A673 (cell line): ENCODE measurements around the gene NBEAL1. TPM values are rescaled to one million over a fixed set of nuclear protein-coding genes. Genes with fewer than 3 reads are reported as not detected.
A peak's percentile ranks its signal among the peaks of the same experiment; 100 is the strongest.
"Not testable (repeated sequence)": the region's sequence is repeated elsewhere in the genome, so short reads cannot be mapped to it uniquely, and the experiment has no call there.

Experiments
- BruUV-seq: library from RNA; stranded (reverse); fragments of 400-500 nt; replicated peaks from 2 replicates; lab custom pipeline; 2021; lab: Mats Ljungman, UMichigan
- CTCF ChIA-PET: fragments of 300-600 bp; sonication (Branson Sonifier 250); formaldehyde crosslinking; loops from one replicate; lab custom pipeline; 2022; ENCODE audit warnings: antibody characterized with exemption; lab: Charles Lee
- POLR2A ChIA-PET: fragments of 300-600 bp; sonication (Branson Sonifier 250); formaldehyde crosslinking; loops from one replicate; lab custom pipeline; 2022; ENCODE audit warnings: antibody characterized with exemption; ENCODE audit not compliant: low non-redundant PET; lab: Charles Lee
- DNase-seq: peaks from one replicate; pipeline ENCODE4 v3.0.0-alpha.2; 2015; ENCODE audit warnings: low spot score
- H3K27ac ChIP-seq: fragments of 200-600 bp; sonication (generic); 2 replicates; pipeline ENCODE4 v1.5.1; 2016; ENCODE audit warnings: mixed run types, low read depth, mild to moderate bottlenecking, mixed read lengths, antibody characterized with exemption, low read length; ENCODE audit not compliant: poor library complexity, severe bottlenecking
- H3K27me3 ChIP-seq: fragments of 200-600 bp; sonication (generic); replicated peaks from 2 replicates; pipeline ENCODE4 v1.6.1; 2017; ENCODE audit warnings: mixed run types, low read depth, mild to moderate bottlenecking, mixed read lengths, antibody characterized with exemption, low read length; ENCODE audit not compliant: insufficient read depth, poor library complexity
- H3K36me3 ChIP-seq: fragments of 200-600 bp; sonication (generic); 2 replicates; pipeline ENCODE4 v1.6.1; 2016; ENCODE audit warnings: mixed run types, mild to moderate bottlenecking, mixed read lengths, antibody characterized with exemption, low read length; ENCODE audit not compliant: insufficient read depth, poor library complexity, severe bottlenecking
- H3K4me1 ChIP-seq: fragments of 200-600 bp; sonication (generic); 2 replicates; pipeline ENCODE4 v1.6.1; 2017; ENCODE audit warnings: mixed run types, mild to moderate bottlenecking, mixed read lengths, antibody characterized with exemption, low read length; ENCODE audit not compliant: insufficient read depth, poor library complexity, severe bottlenecking
- H3K4me3 ChIP-seq: fragments of 200-600 bp; sonication (generic); 2 replicates; pipeline ENCODE4 v1.5.1; 2016; ENCODE audit warnings: low read depth, mixed run types, mild to moderate bottlenecking, mixed read lengths, low read length; ENCODE audit not compliant: poor library complexity, severe bottlenecking
- H3K9me3 ChIP-seq: fragments of 200-600 bp; sonication (generic); 2 replicates; pipeline ENCODE4 v1.6.1; 2016; ENCODE audit warnings: mixed run types, low read depth, mild to moderate bottlenecking, mixed read lengths, antibody characterized with exemption, low read length; ENCODE audit not compliant: poor library complexity, severe bottlenecking
- EZH2 ChIP-seq: fragments of 200-600 bp; sonication (generic); IDR thresholded peaks from 2 replicates; pipeline ENCODE4 v1.6.1; 2017; ENCODE audit warnings: borderline replicate concordance, low read depth, mild to moderate bottlenecking, mixed read lengths, antibody characterized with exemption, low read length; ENCODE audit not compliant: poor library complexity, severe bottlenecking
- intact Hi-C: fragments of 100-400 bp; cut with micrococcal nuclease; formaldehyde crosslinking; loops from one replicate; pipeline ENCODE4 v1.10.0; 2022; ENCODE audit not compliant: unreplicated experiment
- total RNA-seq: library from RNA; stranded (reverse); gene quantifications from 2 replicates; pipeline ENCODE4 v1.2.3, GENCODE V29; 2021
- TF ChIP-seq, protein P1 (sequence below): fragments of 300-800, 200-600 bp; sonication (generic); conservative IDR thresholded peaks from 2 replicates; pipeline ENCODE4 v1.5.1; 2017; ENCODE audit warnings: low read depth, mild to moderate bottlenecking, antibody characterized with exemption, low read length, moderate library complexity, mixed read lengths

The NBEAL1 gene
- total RNA-seq, 1 experiment from 2014 or later = 15.8 TPM

DNA sequence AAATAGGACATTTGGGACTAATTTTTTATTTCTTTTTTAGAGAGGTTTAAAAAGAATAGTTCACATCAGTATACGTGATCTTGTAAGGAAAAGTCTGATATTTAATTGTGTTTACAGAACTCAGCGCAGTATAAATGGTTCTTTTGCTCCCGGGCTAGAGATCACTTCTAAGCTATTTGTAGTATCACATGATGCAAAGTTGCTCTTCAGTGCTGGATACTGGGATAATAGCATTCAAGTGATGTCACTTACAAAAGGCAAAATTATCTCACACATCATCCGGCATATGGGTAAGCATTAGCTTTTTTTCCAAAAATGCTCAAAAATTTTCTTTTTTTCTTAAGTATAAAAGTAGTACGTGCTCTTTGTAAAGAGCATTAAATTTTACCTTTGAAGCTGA, 186.8 kb downstream of the NBEAL1 start:
- no TSS peak for BruUV-seq
- TF ChIP-seq EZH2 = no peak
- TF ChIP-seq, protein P1, sequence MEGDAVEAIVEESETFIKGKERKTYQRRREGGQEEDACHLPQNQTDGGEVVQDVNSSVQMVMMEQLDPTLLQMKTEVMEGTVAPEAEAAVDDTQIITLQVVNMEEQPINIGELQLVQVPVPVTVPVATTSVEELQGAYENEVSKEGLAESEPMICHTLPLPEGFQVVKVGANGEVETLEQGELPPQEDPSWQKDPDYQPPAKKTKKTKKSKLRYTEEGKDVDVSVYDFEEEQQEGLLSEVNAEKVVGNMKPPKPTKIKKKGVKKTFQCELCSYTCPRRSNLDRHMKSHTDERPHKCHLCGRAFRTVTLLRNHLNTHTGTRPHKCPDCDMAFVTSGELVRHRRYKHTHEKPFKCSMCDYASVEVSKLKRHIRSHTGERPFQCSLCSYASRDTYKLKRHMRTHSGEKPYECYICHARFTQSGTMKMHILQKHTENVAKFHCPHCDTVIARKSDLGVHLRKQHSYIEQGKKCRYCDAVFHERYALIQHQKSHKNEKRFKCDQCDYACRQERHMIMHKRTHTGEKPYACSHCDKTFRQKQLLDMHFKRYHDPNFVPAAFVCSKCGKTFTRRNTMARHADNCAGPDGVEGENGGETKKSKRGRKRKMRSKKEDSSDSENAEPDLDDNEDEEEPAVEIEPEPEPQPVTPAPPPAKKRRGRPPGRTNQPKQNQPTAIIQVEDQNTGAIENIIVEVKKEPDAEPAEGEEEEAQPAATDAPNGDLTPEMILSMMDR = no peak
- H3K4me1 ChIP-seq = no peaks in the 10 kb centered on the region
- no peaks in the 10 kb centered on the region for H3K36me3 ChIP-seq
- H3K27ac ChIP-seq = no peak overlapping the region
- no peak for DNase-seq
- intact Hi-C loops = no loop called here
- ChIA-PET POLR2A (no interaction called here), CTCF (no interaction called here)
- no peaks in the 10 kb centered on the region for H3K27me3 ChIP-seq
- H3K4me3 ChIP-seq = no peak overlapping the region
- no peaks in the 10 kb centered on the region for H3K9me3 ChIP-seq

DNA sequence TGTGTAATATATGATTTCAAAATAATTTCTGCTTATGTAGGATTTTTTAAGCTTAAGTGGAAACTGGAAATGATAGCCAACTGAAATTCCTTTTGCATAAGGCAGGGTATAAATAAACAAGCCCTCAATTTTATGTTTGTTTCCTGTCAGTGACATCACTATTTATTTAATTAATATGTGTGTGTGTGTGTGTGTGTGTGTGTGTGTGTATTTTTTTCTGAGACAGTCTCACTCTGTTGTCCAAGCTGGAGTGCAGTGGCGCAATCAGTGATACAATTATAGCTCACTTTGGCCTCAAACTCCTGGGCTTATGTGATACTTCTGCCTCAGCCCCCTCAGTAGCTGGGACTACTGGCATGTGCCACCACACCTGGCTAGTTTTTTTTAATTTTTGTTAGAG, 194.9 kb downstream of the NBEAL1 start:
- Histone ChIP-seq H3K27me3 (no peaks in the 10 kb centered on the region), H3K9me3 (no peaks in the 10 kb centered on the region), H3K36me3 (peaks cover 3% of the 10 kb centered on the region), H3K4me3 (no peak overlapping the region), H3K4me1 (no peaks in the 10 kb centered on the region), H3K27ac (no peak overlapping the region)
- BruUV-seq = no TSS peak
- ChIA-PET POLR2A (no interaction called here), CTCF (no interaction called here)
- no peak for DNase-seq
- TF ChIP-seq EZH2 = no peak
- TF ChIP-seq, protein P1 = no peak
- intact Hi-C loops = no loop called here

DNA sequence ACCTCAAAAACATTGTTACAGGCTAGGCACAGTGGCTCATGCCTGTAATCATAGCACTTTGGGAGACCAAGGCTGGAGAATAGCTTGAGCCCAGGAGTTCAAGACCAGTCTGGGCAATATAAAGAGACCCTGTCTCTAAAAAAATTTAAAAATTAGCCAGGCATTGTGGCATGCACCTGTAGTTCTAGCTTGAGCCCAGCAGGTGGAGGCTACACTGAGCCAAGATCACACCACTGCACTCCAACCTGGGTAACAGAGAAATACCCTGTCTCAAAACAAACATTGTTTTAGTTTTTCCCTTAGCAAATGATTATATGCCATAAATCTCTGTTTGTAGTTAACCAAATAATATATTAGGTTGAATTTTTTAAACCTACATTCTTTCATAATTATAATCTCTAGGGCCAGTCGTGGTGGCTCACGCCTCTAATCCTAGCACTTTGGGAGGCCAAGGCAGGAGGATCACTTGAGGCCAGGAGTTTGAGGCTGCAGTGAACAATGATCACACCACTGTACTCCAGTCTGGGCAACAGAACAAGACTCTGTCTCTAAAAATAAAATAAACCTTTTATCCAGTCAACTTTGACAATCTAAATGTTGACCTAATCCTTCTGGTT, 210.9 kb downstream of the NBEAL1 start:
- Histone ChIP-seq H3K4me1 (no peaks in the 10 kb centered on the region), H3K27ac (no peak overlapping the region), H3K27me3 (no peaks in the 10 kb centered on the region), H3K36me3 (no peaks in the 10 kb centered on the region), H3K9me3 (no peaks in the 10 kb centered on the region), H3K4me3 (no peak overlapping the region)
- POLR2A ChIA-PET = no interaction called here
- intact Hi-C loops = loop anchor here (10.0 kb wide), 2 partner anchors 429 to 589 kb away; no protein-coding TSS in a partner anchor
- no TSS peak for BruUV-seq
- CTCF ChIA-PET = interaction anchor here (0.6 kb wide), 2 partner anchors 12 to 428 kb away, joined by 3 read pairs; no protein-coding TSS in a partner anchor
- TF ChIP-seq EZH2 = no peak
- TF ChIP-seq, protein P1 = peak; percentile 70
- DNase-seq = peak; percentile 37

DNA sequence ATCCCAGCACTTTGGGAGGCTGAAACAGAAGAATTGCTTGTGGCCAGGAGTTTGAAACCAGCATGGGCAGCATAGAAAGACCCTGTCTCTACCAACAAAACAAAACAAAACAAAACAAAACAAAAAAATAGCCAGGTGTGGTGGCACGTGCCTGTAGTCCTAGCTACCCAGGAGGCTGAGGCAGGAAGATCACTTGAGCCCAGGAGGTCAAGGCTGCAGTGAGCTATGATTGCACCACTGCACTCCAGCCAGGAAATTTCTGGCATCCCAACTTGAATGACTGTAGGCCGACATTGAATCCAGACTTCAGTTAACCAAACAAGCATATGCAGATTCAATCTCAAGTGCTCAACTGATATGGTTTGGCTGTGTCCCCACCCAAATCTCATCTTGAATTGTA, 215.0 kb downstream of the NBEAL1 start:
- BruUV-seq, H3K9me3 ChIP-seq, DNase-seq, POLR2A ChIA-PET, CTCF ChIA-PET, H3K27me3 ChIP-seq, H3K4me3 ChIP-seq, H3K4me1 ChIP-seq, H3K27ac ChIP-seq, H3K36me3 ChIP-seq: not testable (repeated sequence)
- intact Hi-C loops = loop anchor here (10.0 kb wide), 2 partner anchors 425 to 585 kb away; no protein-coding TSS in a partner anchor
